Activated naive CD4-positive, alpha-beta T cell treated with anti-CD3 and anti-CD28 coated beads, Interleukin-2, amount 10 ng/mL, durations not matched to agents 7 days and 5 days (primary cell): ENCODE measurements around the gene SLC7A14.

ENCODE experiments used
- CTCF ChIA-PET: fragments of 350-600 bp; sonication (Branson Sonifier 250); formaldehyde crosslinking; loops from one replicate; lab custom pipeline; 2021; ENCODE audit warnings: antibody characterized with exemption; lab: Charles Lee
- DNase-seq: peaks from one replicate; pipeline ENCODE4 v3.0.0-alpha.2; 2020
- H3K27ac Mint-ChIP-seq: one replicate; pipeline ENCODE4 v1.8.0; 2021; ENCODE audit warnings: mild to moderate bottlenecking, moderate library complexity, mixed read lengths
- H3K27me3 Mint-ChIP-seq: one replicate; pipeline ENCODE4 v1.8.0; 2021; ENCODE audit warnings: mild to moderate bottlenecking, mixed read lengths
- H3K36me3 Mint-ChIP-seq: one replicate; pipeline ENCODE4 v1.8.0; 2021; ENCODE audit warnings: mixed read lengths
- H3K4me1 Mint-ChIP-seq: one replicate; pipeline ENCODE4 v1.8.0; 2021; ENCODE audit warnings: mixed read lengths
- H3K4me3 Mint-ChIP-seq: one replicate; pipeline ENCODE4 v1.8.0; 2021; ENCODE audit warnings: mild to moderate bottlenecking, moderate library complexity, mixed read lengths
- H3K9me3 Mint-ChIP-seq: one replicate; pipeline ENCODE4 v1.8.0; 2021; ENCODE audit warnings: mixed read lengths

SLC7A14 gene

GRCh38 chr3:170534227-170534626 lies 51.6 kb downstream of the SLC7A14 start:
- CTCF ChIA-PET: no interaction called here
- Mint-ChIP-seq H3K36me3 (no peaks in the 10 kb centered on the region), H3K27ac (no peak overlapping the region), H3K4me1 (no peaks in the 10 kb centered on the region), H3K9me3 (no peaks in the 10 kb centered on the region), H3K27me3 (peaks cover 8% of the 10 kb centered on the region), H3K4me3 (no peak overlapping the region)
- DNase-seq: no peak

GRCh38 chr3:170532573-170532972 lies 53.3 kb downstream of the SLC7A14 start:
- H3K27ac Mint-ChIP-seq: no peak overlapping the region
- H3K9me3 Mint-ChIP-seq: no peaks in the 10 kb centered on the region
- DNase-seq: no peak
- H3K36me3 Mint-ChIP-seq: no peaks in the 10 kb centered on the region
- H3K27me3 Mint-ChIP-seq: peaks cover 3% of the 10 kb centered on the region
- no peak overlapping the region for H3K4me3 Mint-ChIP-seq
- no peaks in the 10 kb centered on the region for H3K4me1 Mint-ChIP-seq
- CTCF ChIA-PET: no interaction called here

GRCh38 chr3:170531657-170532335 lies 54.1 kb downstream of the SLC7A14 start:
- Mint-ChIP-seq H3K4me3 (no peak overlapping the region), H3K4me1 (no peaks in the 10 kb centered on the region), H3K27me3 (peaks cover 3% of the 10 kb centered on the region), H3K36me3 (no peaks in the 10 kb centered on the region), H3K27ac (no peak overlapping the region), H3K9me3 (no peaks in the 10 kb centered on the region)
- CTCF ChIA-PET: no interaction called here
- DNase-seq: no peak

- H3K36me3 Mint-ChIP-seq: no peaks in the 10 kb centered on the region
- CTCF ChIA-PET: no interaction called here
- no peak for DNase-seq
- H3K27ac Mint-ChIP-seq: no peak overlapping the region
- H3K27me3 Mint-ChIP-seq: peaks cover 3% of the 10 kb centered on the region
- H3K4me1 Mint-ChIP-seq: no peaks in the 10 kb centered on the region
- no peaks in the 10 kb centered on the region for H3K9me3 Mint-ChIP-seq
- H3K4me3 Mint-ChIP-seq: no peak overlapping the region
These were observed 54.8 kb downstream of the SLC7A14 start for GRCh38 chr3:170531054-170531453.

- Mint-ChIP-seq H3K4me3 (no peak overlapping the region), H3K4me1 (no peaks in the 10 kb centered on the region), H3K27ac (no peak overlapping the region), H3K27me3 (peaks cover 3% of the 10 kb centered on the region), H3K36me3 (no peaks in the 10 kb centered on the region), H3K9me3 (no peaks in the 10 kb centered on the region)
- no peak for DNase-seq
- CTCF ChIA-PET: no interaction called here
These were observed 56.0 kb downstream of the SLC7A14 start for GRCh38 chr3:170529912-170530311.

GRCh38 chr3:170529346-170529745 lies 56.5 kb downstream of the SLC7A14 start:
- peaks cover 3% of the 10 kb centered on the region for H3K27me3 Mint-ChIP-seq

GRCh38 chr3:170528726-170529125 lies 57.1 kb downstream of the SLC7A14 start:
- H3K27me3 Mint-ChIP-seq: peaks cover 3% of the 10 kb centered on the region
- H3K4me1 Mint-ChIP-seq: no peaks in the 10 kb centered on the region
- H3K27ac Mint-ChIP-seq: no peak overlapping the region
- H3K36me3 Mint-ChIP-seq: no peaks in the 10 kb centered on the region
- no peaks in the 10 kb centered on the region for H3K9me3 Mint-ChIP-seq
- no peak for DNase-seq
- CTCF ChIA-PET: no interaction called here
- H3K4me3 Mint-ChIP-seq: no peak overlapping the region

More at GRCh38 chr3:170529346-170529745, 56.5 kb downstream of the SLC7A14 start:
- H3K36me3 Mint-ChIP-seq: no peaks in the 10 kb centered on the region
- DNase-seq: no peak
- no peaks in the 10 kb centered on the region for H3K4me1 Mint-ChIP-seq
- no peaks in the 10 kb centered on the region for H3K9me3 Mint-ChIP-seq
- no peak overlapping the region for H3K27ac Mint-ChIP-seq
- no peak overlapping the region for H3K4me3 Mint-ChIP-seq
- CTCF ChIA-PET: no interaction called here

GRCh38 chr3:170524073-170524472 lies 61.8 kb downstream of the SLC7A14 start:
- Mint-ChIP-seq H3K4me3 (no peak overlapping the region), H3K4me1 (no peaks in the 10 kb centered on the region), H3K36me3 (no peaks in the 10 kb centered on the region), H3K9me3 (no peaks in the 10 kb centered on the region), H3K27ac (no peak overlapping the region), H3K27me3 (peaks cover 7% of the 10 kb centered on the region)
- CTCF ChIA-PET: no interaction called here
- DNase-seq: no peak

GRCh38 chr3:170523248-170523647 lies 62.6 kb downstream of the SLC7A14 start:
- Mint-ChIP-seq H3K36me3 (no peaks in the 10 kb centered on the region), H3K4me1 (no peaks in the 10 kb centered on the region)
- CTCF ChIA-PET: no interaction called here

GRCh38 chr3:170522201-170522600 lies 63.7 kb downstream of the SLC7A14 start:
- Mint-ChIP-seq H3K27ac (no peak overlapping the region), H3K9me3 (no peaks in the 10 kb centered on the region), H3K27me3 (peaks cover 10% of the 10 kb centered on the region), H3K36me3 (no peaks in the 10 kb centered on the region), H3K4me3 (no peak overlapping the region), H3K4me1 (no peaks in the 10 kb centered on the region)
- CTCF ChIA-PET: no interaction called here
- DNase-seq: no peak

More at GRCh38 chr3:170523248-170523647, 62.6 kb downstream of the SLC7A14 start:
- H3K9me3 Mint-ChIP-seq: no peaks in the 10 kb centered on the region
- H3K27me3 Mint-ChIP-seq: peaks cover 7% of the 10 kb centered on the region
- no peak overlapping the region for H3K4me3 Mint-ChIP-seq
- no peak overlapping the region for H3K27ac Mint-ChIP-seq
- no peak for DNase-seq

- CTCF ChIA-PET: no interaction called here
- H3K4me3 Mint-ChIP-seq: no peak overlapping the region
- DNase-seq: no peak
- no peaks in the 10 kb centered on the region for H3K9me3 Mint-ChIP-seq
- H3K4me1 Mint-ChIP-seq: no peaks in the 10 kb centered on the region
- H3K27me3 Mint-ChIP-seq: peaks cover 10% of the 10 kb centered on the region
- no peaks in the 10 kb centered on the region for H3K36me3 Mint-ChIP-seq
- no peak overlapping the region for H3K27ac Mint-ChIP-seq
These were observed 64.9 kb downstream of the SLC7A14 start for GRCh38 chr3:170520996-170521395.

- H3K36me3 Mint-ChIP-seq: no peaks in the 10 kb centered on the region
- no peak overlapping the region for H3K4me3 Mint-ChIP-seq
- no peaks in the 10 kb centered on the region for H3K9me3 Mint-ChIP-seq
- H3K27ac Mint-ChIP-seq: no peak overlapping the region
- DNase-seq: no peak
- CTCF ChIA-PET: no interaction called here
- H3K27me3 Mint-ChIP-seq: peaks cover 10% of the 10 kb centered on the region
- no peaks in the 10 kb centered on the region for H3K4me1 Mint-ChIP-seq
These were observed 68.5 kb downstream of the SLC7A14 start for GRCh38 chr3:170517242-170517945.

- H3K4me3 Mint-ChIP-seq: no peak overlapping the region
- H3K27ac Mint-ChIP-seq: no peak overlapping the region
- CTCF ChIA-PET: no interaction called here
- no peaks in the 10 kb centered on the region for H3K9me3 Mint-ChIP-seq
- DNase-seq: no peak
- no peaks in the 10 kb centered on the region for H3K36me3 Mint-ChIP-seq
- no peaks in the 10 kb centered on the region for H3K4me1 Mint-ChIP-seq
- H3K27me3 Mint-ChIP-seq: peaks cover 3% of the 10 kb centered on the region
These were observed 72.2 kb downstream of the SLC7A14 start for GRCh38 chr3:170513642-170514041.

- Mint-ChIP-seq H3K36me3 (no peaks in the 10 kb centered on the region), H3K4me1 (no peaks in the 10 kb centered on the region), H3K9me3 (no peaks in the 10 kb centered on the region), H3K27me3 (peaks cover 4% of the 10 kb centered on the region), H3K27ac (no peak overlapping the region), H3K4me3 (no peak overlapping the region)
- no peak for DNase-seq
- CTCF ChIA-PET: no interaction called here
These were observed 74.5 kb downstream of the SLC7A14 start for GRCh38 chr3:170511371-170511770.

GRCh38 chr3:170508839-170509238 lies 77.0 kb downstream of the SLC7A14 start:
- CTCF ChIA-PET: no interaction called here
- Mint-ChIP-seq H3K9me3 (no peaks in the 10 kb centered on the region), H3K4me1 (no peaks in the 10 kb centered on the region), H3K4me3 (no peak overlapping the region), H3K27ac (no peak overlapping the region), H3K36me3 (no peaks in the 10 kb centered on the region), H3K27me3 (peaks cover 4% of the 10 kb centered on the region)
- DNase-seq: no peak
